SK-N-MC (cell line): ENCODE data around the gene B4GALNT1.
"Not testable (repeated sequence)": the region's sequence is repeated elsewhere in the genome, so short reads cannot be mapped to it uniquely, and the experiment has no call there.

Experiments
- EZH2 ChIP-seq: fragments of 200-600 bp; sonication (generic); IDR thresholded peaks from one replicate; pipeline ENCODE4 v1.6.1; 2017; ENCODE audit warnings: antibody characterized with exemption
- FOXP2 ChIP-seq: optimal IDR thresholded peaks from 2 replicates; pipeline ENCODE3; 2011; ENCODE audit warnings: mild to moderate bottlenecking, moderate library complexity; ENCODE audit not compliant: insufficient read depth; ENCODE audit errors: extremely low read length, control extremely low read depth
- POLR2AphosphoS5 ChIP-seq: IDR thresholded peaks from 2 replicates; pipeline ENCODE4 v1.6.1; 2012; ENCODE audit warnings: mild to moderate bottlenecking, low read depth, low read length, borderline replicate concordance

- TF ChIP-seq POLR2AphosphoS5, EZH2, FOXP2: not testable (repeated sequence)
These were observed 3.7 kb upstream of the B4GALNT1 start for GRCh38 chr12:57636731-57637130.
